NB4 (cell line): ENCODE measurements around the gene MB21D2.

Source experiments
- POLR2A ChIP-seq: IDR thresholded peaks from 2 replicates; pipeline ENCODE4 v1.6.1; 2011; ENCODE audit warnings: mild to moderate bottlenecking; ENCODE audit not compliant: insufficient read length; ENCODE audit errors: extremely low read depth
- TF ChIP-seq, protein P1 (sequence below): IDR thresholded peaks from one replicate; pipeline ENCODE4 v1.5.1; 2012; ENCODE audit warnings: low read depth, low read length
- TF ChIP-seq, protein P2 (sequence below): IDR thresholded peaks from 2 replicates; pipeline ENCODE4 v1.6.1; 2011; ENCODE audit warnings: low read depth, low read length

DNA sequence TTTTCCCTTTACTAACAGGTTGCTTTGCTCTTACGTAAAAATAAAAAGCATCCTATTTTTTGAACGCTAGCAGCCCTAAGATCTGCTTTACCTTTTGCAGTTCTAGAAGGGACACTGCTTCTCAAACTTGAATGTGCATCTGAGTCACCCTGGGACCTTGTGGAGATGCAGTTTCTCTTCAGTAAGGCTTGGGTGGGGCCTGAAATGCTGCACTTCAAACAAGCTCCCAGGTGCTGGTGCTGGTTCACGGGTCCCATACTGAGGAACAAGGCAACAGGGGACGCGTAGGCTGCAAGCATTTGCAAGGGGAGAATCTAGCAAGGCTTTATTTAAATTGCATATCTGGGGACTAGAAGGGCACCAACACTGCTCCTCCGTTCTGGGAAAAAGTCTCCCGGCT, 30.0 kb downstream of the MB21D2 start:
- TF ChIP-seq POLR2A = no peak
- TF ChIP-seq, protein P1, sequence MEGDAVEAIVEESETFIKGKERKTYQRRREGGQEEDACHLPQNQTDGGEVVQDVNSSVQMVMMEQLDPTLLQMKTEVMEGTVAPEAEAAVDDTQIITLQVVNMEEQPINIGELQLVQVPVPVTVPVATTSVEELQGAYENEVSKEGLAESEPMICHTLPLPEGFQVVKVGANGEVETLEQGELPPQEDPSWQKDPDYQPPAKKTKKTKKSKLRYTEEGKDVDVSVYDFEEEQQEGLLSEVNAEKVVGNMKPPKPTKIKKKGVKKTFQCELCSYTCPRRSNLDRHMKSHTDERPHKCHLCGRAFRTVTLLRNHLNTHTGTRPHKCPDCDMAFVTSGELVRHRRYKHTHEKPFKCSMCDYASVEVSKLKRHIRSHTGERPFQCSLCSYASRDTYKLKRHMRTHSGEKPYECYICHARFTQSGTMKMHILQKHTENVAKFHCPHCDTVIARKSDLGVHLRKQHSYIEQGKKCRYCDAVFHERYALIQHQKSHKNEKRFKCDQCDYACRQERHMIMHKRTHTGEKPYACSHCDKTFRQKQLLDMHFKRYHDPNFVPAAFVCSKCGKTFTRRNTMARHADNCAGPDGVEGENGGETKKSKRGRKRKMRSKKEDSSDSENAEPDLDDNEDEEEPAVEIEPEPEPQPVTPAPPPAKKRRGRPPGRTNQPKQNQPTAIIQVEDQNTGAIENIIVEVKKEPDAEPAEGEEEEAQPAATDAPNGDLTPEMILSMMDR = no peak
- TF ChIP-seq, protein P2, sequence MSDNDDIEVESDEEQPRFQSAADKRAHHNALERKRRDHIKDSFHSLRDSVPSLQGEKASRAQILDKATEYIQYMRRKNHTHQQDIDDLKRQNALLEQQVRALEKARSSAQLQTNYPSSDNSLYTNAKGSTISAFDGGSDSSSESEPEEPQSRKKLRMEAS = no peak
